Gastroesophageal sphincter (tissue), 4 donors: ENCODE data around the gene RLBP1. TPM values are rescaled to one million over a fixed set of nuclear protein-coding genes. Genes with fewer than 3 reads are reported as not detected.

Source experiments
- ATAC-seq: fragments of 150-250 bp; one replicate; pipeline ENCODE4 v1.9.1; 2016; ENCODE audit warnings: mild to moderate bottlenecking, moderate library complexity
- H3K27ac ChIP-seq, 4 donors: fragments of 200-600 bp; sonication (generic) in 3 of 4; 1 replicate in 3 of 4; 2 replicates in 1 of 4; pipeline ENCODE4 v1.5.1; 2016 to 2019
- H3K27me3 ChIP-seq: fragments of 200-600 bp; sonication (generic); one replicate; pipeline ENCODE4 v1.5.1; 2019
- H3K36me3 ChIP-seq, 2 donors: fragments of 200-600 bp; sonication (generic); one replicate each; pipeline ENCODE4 v1.5.1; 2019; ENCODE audit warnings: control low read depth in 1 of 2
- H3K4me1 ChIP-seq, 3 donors: fragments of 200-600 bp; sonication (generic); 1 replicate in 2 of 3; 2 replicates in 1 of 3; pipeline ENCODE4 v1.5.1; 2016 to 2019; ENCODE audit warnings: control low read depth in 2 of 3
- H3K4me3 ChIP-seq, 2 donors: fragments of 200-600 bp; sonication (generic); one replicate each; pipeline ENCODE4 v1.5.1; 2019; ENCODE audit warnings: mild to moderate bottlenecking in 1 of 2, moderate library complexity in 1 of 2
- H3K9me3 ChIP-seq, 3 donors: fragments of 200-600 bp; sonication (generic); one replicate each; pipeline ENCODE4 v1.5.1; 2017 to 2019; ENCODE audit warnings: control low read depth in 2 of 3
- CTCF ChIP-seq, 4 experiments: fragments of 200-600 bp in 2 of 4; fragments of 450-650 bp in 2 of 4; sonication (generic) in 1 of 4; IDR thresholded peaks; one replicate each; pipeline ENCODE4 v1.5.1; 2017 to 2019; ENCODE audit warnings: antibody characterized with exemption in 4 of 4, mild to moderate bottlenecking in 2 of 4, moderate library complexity in 2 of 4
- EP300 ChIP-seq: sonication (generic); formaldehyde crosslinking; IDR thresholded peaks from one replicate; pipeline ENCODE4 v1.6.1; 2017; ENCODE audit warnings: antibody characterized with exemption, mild to moderate bottlenecking
- POLR2A ChIP-seq, 2 donors: fragments of 450-650 bp; IDR thresholded peaks; one replicate each; pipeline ENCODE4 v1.6.1; 2017; ENCODE audit warnings: antibody characterized with exemption in 2 of 2, mild to moderate bottlenecking in 2 of 2, moderate library complexity in 1 of 2
- POLR2AphosphoS5 ChIP-seq: sonication (generic); formaldehyde crosslinking; IDR thresholded peaks from one replicate; pipeline ENCODE4 v1.6.1; 2017; ENCODE audit warnings: antibody characterized with exemption
- WGBS, 2 donors: methylation state at CpG; one replicate each; pipeline ENCODE4 v1.1.5; 2018; ENCODE audit warnings: low coverage in 1 of 2; 5-methylcytosine and 5-hydroxymethylcytosine counted together
- total RNA-seq, 4 donors: library from RNA; depleted of rRNA; stranded (reverse); fragments of >200 nt; gene quantifications; one replicate each; pipeline ENCODE4 v1.1.0, GENCODE V29; 2016

RLBP1 gene
- total RNA-seq, 4 donors from 2014 or later, result 0.64 TPM; not detected in 3

- Histone ChIP-seq H3K9me3 (no peaks in the 10 kb centered on the region), H3K27ac (no peak overlapping the region), H3K27me3 (no peaks in the 10 kb centered on the region), H3K4me1 (no peaks in the 10 kb centered on the region), H3K36me3 (no peaks in the 10 kb centered on the region), H3K4me3 (no peak overlapping the region)
- TF ChIP-seq POLR2A (IDR thresholded peaks at IDR 0.05) (no peak), POLR2AphosphoS5 (no peak), EP300 (no peak), CTCF (IDR thresholded peaks at IDR 0.05) (no peak)
- no peak for ATAC-seq
- 47 to 67% methylated on average over 1 to 3 of the region's 6 CpGs for WGBS, 2 donors
Measured at GRCh38 chr15:89217686-89218376, 3.5 kb downstream of the RLBP1 start.

GRCh38 chr15:89217031-89217430 lies 4.3 kb downstream of the RLBP1 start:
- ATAC-seq, result no peak
- Histone ChIP-seq H3K27ac (no peak overlapping the region), H3K4me1 (no peaks in the 10 kb centered on the region), H3K9me3 (no peaks in the 10 kb centered on the region), H3K36me3 (no peaks in the 10 kb centered on the region), H3K4me3 (no peak overlapping the region), H3K27me3 (no peaks in the 10 kb centered on the region)
- TF ChIP-seq CTCF (IDR thresholded peaks at IDR 0.05) (no peak), EP300 (no peak), POLR2A (IDR thresholded peaks at IDR 0.05) (no peak)
- WGBS, 2 donors, result 74 to 100% methylated on average over 3 of the region's 20 CpGs

- Histone ChIP-seq H3K9me3 (no peaks in the 10 kb centered on the region), H3K36me3 (no peaks in the 10 kb centered on the region), H3K4me1 (no peaks in the 10 kb centered on the region), H3K27ac (no peak overlapping the region), H3K27me3 (no peaks in the 10 kb centered on the region), H3K4me3 (no peak overlapping the region)
- ATAC-seq, result no peak
- TF ChIP-seq CTCF (IDR thresholded peaks at IDR 0.05), result no peak
- TF ChIP-seq EP300, result no peak
- no peak for TF ChIP-seq POLR2AphosphoS5
- TF ChIP-seq POLR2A (IDR thresholded peaks at IDR 0.05), result no peak
- WGBS, 2 donors, result 63 to 92% methylated on average over 1 of the region's 2 CpGs
Measured at GRCh38 chr15:89215627-89216026, 5.8 kb downstream of the RLBP1 start.

- TF ChIP-seq CTCF (IDR thresholded peaks at IDR 0.05), result no peak
- TF ChIP-seq EP300, result no peak
- TF ChIP-seq POLR2A (IDR thresholded peaks at IDR 0.05), result no peak
- no peak for TF ChIP-seq POLR2AphosphoS5
- H3K4me1 ChIP-seq, result peaks cover 0 to 8% (median 4%) of the 10 kb centered on the region in 3 donors
- WGBS, 2 donors, result 67 to 100% methylated on average over 2 of the region's 5 CpGs
Measured at GRCh38 chr15:89211678-89212170, 9.7 kb downstream of the RLBP1 start.

GRCh38 chr15:89209057-89209456 lies 12.3 kb downstream of the RLBP1 start:
- no peaks in the 10 kb centered on the region for H3K9me3 ChIP-seq
- TF ChIP-seq POLR2AphosphoS5, result no peak
- no peak for TF ChIP-seq CTCF (IDR thresholded peaks at IDR 0.05)
- TF ChIP-seq EP300, result no peak
- TF ChIP-seq POLR2A (IDR thresholded peaks at IDR 0.05), result no peak
- no peaks in the 10 kb centered on the region for H3K36me3 ChIP-seq
- no peak overlapping the region for H3K27ac ChIP-seq
- 77% methylated on average over 1 of the region's 1 CpG; no CpG with 5 or more reads in 1 of the 2 donors for WGBS, 2 donors
- no peaks in the 10 kb centered on the region for H3K27me3 ChIP-seq
- peaks cover 0 to 10% (median 4%) of the 10 kb centered on the region in 3 donors for H3K4me1 ChIP-seq
- ATAC-seq, result no peak
- no peak overlapping the region for H3K4me3 ChIP-seq

More at GRCh38 chr15:89211678-89212170, 9.7 kb downstream of the RLBP1 start:
- Histone ChIP-seq H3K36me3 (no peaks in the 10 kb centered on the region), H3K4me3 (no peak overlapping the region), H3K27ac (no peak overlapping the region), H3K9me3 (no peaks in the 10 kb centered on the region), H3K27me3 (no peaks in the 10 kb centered on the region)
- no peak for ATAC-seq
